ENCODE measurements around the gene RIBC2.

Gene RIBC2

DNA sequence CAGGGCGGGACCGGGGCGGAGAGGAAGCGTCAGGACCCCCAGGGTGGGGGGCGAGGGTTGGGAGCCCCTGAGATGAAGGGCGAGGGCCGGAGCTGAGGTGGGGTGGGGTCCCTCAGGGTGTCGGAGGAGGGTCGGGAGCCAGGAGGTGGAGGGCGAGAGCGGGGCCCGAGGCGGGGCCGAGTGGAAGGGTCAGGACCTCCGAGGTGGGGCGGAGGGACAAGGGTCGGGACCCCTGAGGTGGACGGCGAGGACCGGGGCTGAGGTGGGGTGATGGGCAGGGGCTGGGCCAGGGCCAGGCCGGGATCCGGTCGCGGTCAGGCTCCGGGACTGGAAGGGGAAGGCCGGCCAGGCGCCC, 503 bp upstream of the RIBC2 start:
- no peak overlapping the region for H2BK12ac ChIP-seq (ENCODE audit: low read length in 2 of 2)
- H3K4me1 ChIP-seq (ENCODE audit: control insufficient read depth, insufficient read depth, low read depth, low read length) = peaks cover 9% of the 10 kb centered on the region
- H2BK5ac ChIP-seq (ENCODE audit: low read depth, low read length, poor library complexity, severe bottlenecking) = no peak overlapping the region
- H3K9ac ChIP-seq (ENCODE audit: low read length) = no peak overlapping the region
- H3K18ac ChIP-seq (ENCODE audit: low read depth in 1 of 2, low read length in 2 of 2) = no peak overlapping the region
- no peaks in the 10 kb centered on the region for H3K9me3 ChIP-seq (ENCODE audit: control insufficient read depth, low read length)
- no peak overlapping the region for H2AFZ ChIP-seq (ENCODE audit: low read depth, low read length)
- H3K79me1 ChIP-seq (replicated peaks; ENCODE audit: low read length, poor library complexity, severe bottlenecking) = no peaks in the 10 kb centered on the region
- H2AK5ac ChIP-seq (ENCODE audit: low read length, severe bottlenecking) = no peak overlapping the region
- no peak overlapping the region for H3K14ac ChIP-seq (ENCODE audit: low read length in 2 of 2)
- 98% methylated on average over 22 of the region's 27 CpGs for WGBS
- peak overlapping the region; percentile 75 for H4K91ac ChIP-seq (ENCODE audit: low read length)
- H3K36me3 ChIP-seq (ENCODE audit: control insufficient read depth in 1 of 2, insufficient read depth in 2 of 2, low read depth in 1 of 2, low read length in 2 of 2) = no peaks in the 10 kb centered on the region
- H2BK120ac ChIP-seq (ENCODE audit: low read depth, low read length) = peak overlapping the region; percentile 34
- no peak overlapping the region for H3K4me2 ChIP-seq (ENCODE audit: low read length, poor library complexity, severe bottlenecking)
- H3K27ac ChIP-seq (ENCODE audit: low read length, poor library complexity, severe bottlenecking) = no peak overlapping the region
- DNase-seq = no peak
- no peaks in the 10 kb centered on the region for H3K27me3 ChIP-seq (ENCODE audit: control insufficient read depth in 1 of 2, insufficient read depth in 1 of 2, low read length in 2 of 2)
- H4K8ac ChIP-seq (ENCODE audit: low read length) = peak overlapping the region; percentile 88
- H3K4me3 ChIP-seq (ENCODE audit: insufficient read depth in 1 of 2, low read depth in 1 of 2, low read length in 2 of 2) = peak overlapping the region in 1 of 2 experiments; percentile 85
- peak overlapping the region; percentile 69 for H2BK15ac ChIP-seq (ENCODE audit: low read depth, poor library complexity, severe bottlenecking)
- H3K23ac ChIP-seq (ENCODE audit: low read length in 2 of 2) = no peak overlapping the region
- no peak overlapping the region for H3K4ac ChIP-seq (ENCODE audit: low read depth in 1 of 2, low read length in 2 of 2)

DNA sequence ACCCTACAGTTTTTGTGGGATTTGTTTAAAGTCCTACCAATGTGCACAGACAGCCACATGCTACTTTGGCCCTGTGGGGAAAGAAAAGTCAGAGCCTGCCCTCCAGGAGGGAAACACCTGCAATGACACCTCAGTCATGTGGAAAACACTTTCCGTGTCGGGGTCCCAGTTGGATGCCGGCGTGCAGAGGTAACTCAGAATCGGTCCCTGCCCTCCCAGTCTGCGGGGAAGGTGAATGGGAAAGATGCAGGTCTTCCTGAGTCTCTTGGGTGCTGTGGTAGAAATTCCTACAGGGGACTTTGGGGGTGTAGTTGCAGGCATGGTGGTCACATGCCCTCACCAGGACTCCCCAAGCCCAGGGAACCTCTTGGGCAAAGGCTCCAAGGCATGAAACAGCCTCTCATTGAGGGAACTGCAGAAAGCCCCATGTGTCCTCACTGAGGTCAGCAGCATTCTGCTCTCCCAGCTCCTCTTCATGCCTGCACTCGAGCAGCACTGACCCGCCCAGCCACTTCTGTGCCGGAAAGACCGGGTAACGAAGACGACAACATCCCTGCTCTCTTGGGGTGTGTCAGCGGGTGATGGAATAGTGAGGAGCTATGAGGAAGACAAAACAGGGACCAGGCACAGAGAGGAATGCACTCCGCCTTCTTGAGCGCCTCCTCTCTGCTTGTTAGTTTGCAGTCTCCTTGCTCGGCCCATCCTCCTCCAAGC, 4.7 kb downstream of the RIBC2 start:
- Histone ChIP-seq H3K27me3 (ENCODE audit: control insufficient read depth in 1 of 2, insufficient read depth in 1 of 2, low read length in 2 of 2) (no peaks in the 10 kb centered on the region), H3K27ac (ENCODE audit: low read length, poor library complexity, severe bottlenecking) (no peak overlapping the region), H4K8ac (ENCODE audit: low read length) (no peak overlapping the region), H2BK5ac (ENCODE audit: low read depth, low read length, poor library complexity, severe bottlenecking) (no peak overlapping the region), H3K4ac (ENCODE audit: low read depth in 1 of 2, low read length in 2 of 2) (no peak overlapping the region), H3K79me1 (replicated peaks; ENCODE audit: low read length, poor library complexity, severe bottlenecking) (no peaks in the 10 kb centered on the region), H2BK12ac (ENCODE audit: low read length in 2 of 2) (no peak overlapping the region), H3K14ac (ENCODE audit: low read length in 2 of 2) (no peak overlapping the region), H2BK120ac (ENCODE audit: low read depth, low read length) (no peak overlapping the region), H3K4me3 (ENCODE audit: insufficient read depth in 1 of 2, low read depth in 1 of 2, low read length in 2 of 2) (no peak overlapping the region), H2AFZ (ENCODE audit: low read depth, low read length) (no peak overlapping the region), H3K18ac (ENCODE audit: low read depth in 1 of 2, low read length in 2 of 2) (no peak overlapping the region), H3K23ac (ENCODE audit: low read length in 2 of 2) (no peak overlapping the region), H3K4me1 (ENCODE audit: control insufficient read depth, insufficient read depth, low read depth, low read length) (peaks cover 7% of the 10 kb centered on the region), H3K9ac (ENCODE audit: low read length) (no peak overlapping the region), H3K36me3 (ENCODE audit: control insufficient read depth in 1 of 2, insufficient read depth in 2 of 2, low read depth in 1 of 2, low read length in 2 of 2) (no peaks in the 10 kb centered on the region), H2BK15ac (ENCODE audit: low read depth, poor library complexity, severe bottlenecking) (no peak overlapping the region), H3K4me2 (ENCODE audit: low read length, poor library complexity, severe bottlenecking) (no peak overlapping the region), H4K91ac (ENCODE audit: low read length) (no peak overlapping the region), H3K9me3 (ENCODE audit: control insufficient read depth, low read length) (no peaks in the 10 kb centered on the region), H2AK5ac (ENCODE audit: low read length, severe bottlenecking) (no peak overlapping the region)
- no peak for DNase-seq
- 93% methylated on average over 16 of the region's 16 CpGs for WGBS

DNA sequence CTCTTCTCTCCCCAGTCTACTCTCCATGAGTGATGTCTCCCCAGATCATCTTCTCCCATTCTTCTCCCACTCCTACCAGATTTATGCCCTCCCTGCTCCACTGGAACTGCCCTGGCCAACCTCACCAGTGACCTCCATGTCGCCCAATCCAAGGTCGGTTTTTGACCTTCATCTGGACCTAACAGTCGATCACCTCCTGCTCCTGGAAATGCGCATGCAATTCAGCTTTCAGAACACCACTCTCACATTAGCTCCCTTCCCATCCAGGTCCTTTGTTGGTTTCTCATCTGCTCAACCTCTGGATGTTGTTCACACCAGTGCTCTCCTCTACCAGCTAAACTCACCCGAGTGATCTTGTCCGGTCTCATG, 5.3 kb downstream of the RIBC2 start:
- Histone ChIP-seq H2BK5ac (ENCODE audit: low read depth, low read length, poor library complexity, severe bottlenecking) (no peak overlapping the region), H4K8ac (ENCODE audit: low read length) (no peak overlapping the region), H3K18ac (ENCODE audit: low read depth in 1 of 2, low read length in 2 of 2) (no peak overlapping the region), H3K4me2 (ENCODE audit: low read length, poor library complexity, severe bottlenecking) (no peak overlapping the region), H3K4me1 (ENCODE audit: control insufficient read depth, insufficient read depth, low read depth, low read length) (peaks cover 3% of the 10 kb centered on the region), H3K27me3 (ENCODE audit: control insufficient read depth in 1 of 2, insufficient read depth in 1 of 2, low read length in 2 of 2) (no peaks in the 10 kb centered on the region), H3K9me3 (ENCODE audit: control insufficient read depth, low read length) (no peaks in the 10 kb centered on the region), H3K9ac (ENCODE audit: low read length) (no peak overlapping the region), H2BK15ac (ENCODE audit: low read depth, poor library complexity, severe bottlenecking) (no peak overlapping the region), H2AK5ac (ENCODE audit: low read length, severe bottlenecking) (no peak overlapping the region), H2BK120ac (ENCODE audit: low read depth, low read length) (no peak overlapping the region), H3K23ac (ENCODE audit: low read length in 2 of 2) (no peak overlapping the region), H4K91ac (ENCODE audit: low read length) (no peak overlapping the region), H3K4ac (ENCODE audit: low read depth in 1 of 2, low read length in 2 of 2) (no peak overlapping the region), H2AFZ (ENCODE audit: low read depth, low read length) (no peak overlapping the region), H2BK12ac (ENCODE audit: low read length in 2 of 2) (no peak overlapping the region), H3K27ac (ENCODE audit: low read length, poor library complexity, severe bottlenecking) (no peak overlapping the region), H3K36me3 (ENCODE audit: control insufficient read depth in 1 of 2, insufficient read depth in 2 of 2, low read depth in 1 of 2, low read length in 2 of 2) (no peaks in the 10 kb centered on the region), H3K4me3 (ENCODE audit: insufficient read depth in 1 of 2, low read depth in 1 of 2, low read length in 2 of 2) (no peak overlapping the region), H3K79me1 (replicated peaks; ENCODE audit: low read length, poor library complexity, severe bottlenecking) (no peaks in the 10 kb centered on the region), H3K14ac (ENCODE audit: low read length in 2 of 2) (no peak overlapping the region)
- no peak for DNase-seq
- 98% methylated on average over 6 of the region's 6 CpGs for WGBS

DNA sequence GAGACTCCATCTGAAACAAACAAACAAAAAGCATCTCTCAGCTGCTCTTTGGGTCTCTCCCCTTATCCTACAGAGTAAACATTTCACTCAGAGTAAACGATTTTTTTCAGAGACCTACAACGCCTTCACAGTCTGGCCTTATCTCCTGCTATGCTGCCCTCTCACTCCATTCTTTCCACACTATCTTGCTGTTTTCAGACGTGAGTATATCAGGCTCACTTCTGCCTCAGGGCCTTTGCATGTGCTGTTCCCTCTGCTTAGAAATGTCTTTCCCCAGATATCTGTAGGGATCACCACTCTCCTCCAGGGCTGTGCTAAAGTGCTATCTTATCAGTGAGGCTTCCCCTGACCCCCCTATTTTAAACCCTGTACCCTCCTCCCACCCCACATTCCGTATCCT, 6.5 kb downstream of the RIBC2 start:
- Histone ChIP-seq H3K4me2 (ENCODE audit: low read length, poor library complexity, severe bottlenecking) (no peak overlapping the region), H3K27me3 (ENCODE audit: control insufficient read depth in 1 of 2, insufficient read depth in 1 of 2, low read length in 2 of 2) (no peaks in the 10 kb centered on the region), H3K4me1 (ENCODE audit: control insufficient read depth, insufficient read depth, low read depth, low read length) (no peaks in the 10 kb centered on the region), H3K23ac (ENCODE audit: low read length in 2 of 2) (no peak overlapping the region), H2BK5ac (ENCODE audit: low read depth, low read length, poor library complexity, severe bottlenecking) (no peak overlapping the region), H3K79me1 (replicated peaks; ENCODE audit: low read length, poor library complexity, severe bottlenecking) (no peaks in the 10 kb centered on the region), H2AK5ac (ENCODE audit: low read length, severe bottlenecking) (no peak overlapping the region), H4K91ac (ENCODE audit: low read length) (no peak overlapping the region), H2BK12ac (ENCODE audit: low read length in 2 of 2) (no peak overlapping the region), H2BK120ac (ENCODE audit: low read depth, low read length) (no peak overlapping the region), H3K4ac (ENCODE audit: low read depth in 1 of 2, low read length in 2 of 2) (no peak overlapping the region), H2AFZ (ENCODE audit: low read depth, low read length) (no peak overlapping the region), H2BK15ac (ENCODE audit: low read depth, poor library complexity, severe bottlenecking) (no peak overlapping the region), H3K27ac (ENCODE audit: low read length, poor library complexity, severe bottlenecking) (no peak overlapping the region), H3K9me3 (ENCODE audit: control insufficient read depth, low read length) (no peaks in the 10 kb centered on the region), H3K18ac (ENCODE audit: low read depth in 1 of 2, low read length in 2 of 2) (no peak overlapping the region), H4K8ac (ENCODE audit: low read length) (no peak overlapping the region), H3K14ac (ENCODE audit: low read length in 2 of 2) (no peak overlapping the region), H3K36me3 (ENCODE audit: control insufficient read depth in 1 of 2, insufficient read depth in 2 of 2, low read depth in 1 of 2, low read length in 2 of 2) (no peaks in the 10 kb centered on the region), H3K4me3 (ENCODE audit: insufficient read depth in 1 of 2, low read depth in 1 of 2, low read length in 2 of 2) (no peak overlapping the region), H3K9ac (ENCODE audit: low read length) (no peak overlapping the region)
- DNase-seq = no peak
- 81% methylated on average over 4 of the region's 4 CpGs for WGBS
